NB4 (cell line): ENCODE measurements around the gene SLC43A2.

ENCODE experiments used
- DNase-seq: peaks from one replicate; pipeline ENCODE4 v3.0.0; 2010; ENCODE audit warnings: low read depth
- H3K4me3 ChIP-seq: one replicate; pipeline ENCODE4 v1.5.1; 2011; ENCODE audit warnings: mild to moderate bottlenecking, low read depth, low read length, moderate library complexity
- CTCF ChIP-seq: IDR thresholded peaks from one replicate; pipeline ENCODE4 v1.5.1; 2012; ENCODE audit warnings: low read depth, low read length
- MAX ChIP-seq: IDR thresholded peaks from 2 replicates; pipeline ENCODE4 v1.6.1; 2011; ENCODE audit warnings: low read depth, low read length
- MYC ChIP-seq: IDR thresholded peaks from 2 replicates; pipeline ENCODE4 v1.6.1; 2011; ENCODE audit warnings: low read depth, low read length
- POLR2A ChIP-seq: IDR thresholded peaks from 2 replicates; pipeline ENCODE4 v1.6.1; 2011; ENCODE audit warnings: mild to moderate bottlenecking; ENCODE audit not compliant: insufficient read length; ENCODE audit errors: extremely low read depth

SLC43A2 gene

GRCh38 chr17:1561420-1562175, 67.0 kb downstream of the SLC43A2 start:
- peak; percentile 41 for DNase-seq
- H3K4me3 ChIP-seq = peak overlapping the region; percentile 59
- TF ChIP-seq CTCF = no peak
- no peak for TF ChIP-seq MYC
- no peak for TF ChIP-seq MAX
- TF ChIP-seq POLR2A = no peak

- H3K4me3 ChIP-seq = peak overlapping the region; percentile 59
These were observed 67.7 kb downstream of the SLC43A2 start for GRCh38 chr17:1560858-1561355.

GRCh38 chr17:1560101-1560857, 68.4 kb downstream of the SLC43A2 start:
- no peak for DNase-seq
- TF ChIP-seq MAX (no peak), MYC (no peak), POLR2A (no peak), CTCF (no peak)
- no peak overlapping the region for H3K4me3 ChIP-seq

More at GRCh38 chr17:1560858-1561355, 67.7 kb downstream of the SLC43A2 start:
- TF ChIP-seq POLR2A (no peak), CTCF (no peak), MAX (no peak), MYC (no peak)
- DNase-seq = no peak

- DNase-seq = no peak
- TF ChIP-seq POLR2A (no peak), MAX (no peak), MYC (no peak), CTCF (no peak)
- no peak overlapping the region for H3K4me3 ChIP-seq
These were observed 69.3 kb downstream of the SLC43A2 start for GRCh38 chr17:1559047-1560043.

GRCh38 chr17:1558401-1558800, 70.2 kb downstream of the SLC43A2 start:
- H3K4me3 ChIP-seq = no peak overlapping the region
- TF ChIP-seq MAX (no peak), CTCF (no peak), POLR2A (no peak), MYC (no peak)
- DNase-seq = no peak
